HepG2 (cell line): ENCODE measurements around the gene NPNT.

Experiments
- CCAR2 ChIP-seq: fragments of 200-400 bp; formaldehyde crosslinking; optimal IDR thresholded peaks from 2 replicates; pipeline ENCODE3; 2018; ENCODE audit warnings: low read depth, mild to moderate bottlenecking, low read length, moderate library complexity
- CTCF ChIP-seq: sonication (generic); formaldehyde crosslinking; IDR thresholded peaks from 2 replicates; pipeline ENCODE4 v1.5.0; 2020; ENCODE audit warnings: mild to moderate bottlenecking, missing genetic modification reagents, moderate library complexity
- ETV5 ChIP-seq: IDR thresholded peaks from 2 replicates; pipeline ENCODE4 v1.6.1; 2018; ENCODE audit warnings: missing biosample characterization, missing genetic modification reagents, inconsistent platforms, borderline replicate concordance
- GABPA ChIP-seq, 2 experiments: IDR thresholded peaks; 2 replicates each; pipeline ENCODE4 v1.6.1; 2011 to 2016; ENCODE audit warnings: low read depth in 2 of 2, low read length in 1 of 2, missing biosample characterization in 1 of 2, missing genetic modification characterization in 1 of 2
- JUND ChIP-seq: sonication (generic); formaldehyde crosslinking; IDR thresholded peaks from 2 replicates; pipeline ENCODE4 v1.8.0; 2022; ENCODE audit warnings: mild to moderate bottlenecking, missing genetic modification reagents
- KAT7 ChIP-seq: IDR thresholded peaks from 2 replicates; pipeline ENCODE4 v1.6.1; 2018; ENCODE audit warnings: borderline replicate concordance, missing compliant biosample characterization
- MIER3 ChIP-seq: IDR thresholded peaks from 2 replicates; pipeline ENCODE4 v1.6.1; 2016; ENCODE audit warnings: missing compliant biosample characterization, borderline replicate concordance
- PRPF4 ChIP-seq: fragments of 200-400 bp; formaldehyde crosslinking; IDR thresholded peaks from 2 replicates; pipeline ENCODE4 v1.6.1; 2016; ENCODE audit warnings: low read length, low read depth; ENCODE audit not compliant: poor library complexity, severe bottlenecking
- REST ChIP-seq, 2 experiments: IDR thresholded peaks; 2 replicates each; pipeline ENCODE4 v1.6.1; 2011 to 2012; ENCODE audit warnings: low read length in 2 of 2, borderline replicate concordance in 1 of 2, low read depth in 1 of 2, mild to moderate bottlenecking in 1 of 2, moderate library complexity in 1 of 2
- ZEB1 ChIP-seq: IDR thresholded peaks from 2 replicates; pipeline ENCODE4 v1.6.1; 2012; ENCODE audit warnings: mild to moderate bottlenecking, low read depth, inconsistent platforms; ENCODE audit not compliant: insufficient replicate concordance
- ZNF75D ChIP-seq: sonication (generic); formaldehyde crosslinking; IDR thresholded peaks from 2 replicates; pipeline ENCODE4 v1.8.1; 2023; ENCODE audit warnings: missing genetic modification reagents, mild to moderate bottlenecking, borderline replicate concordance
- ZSCAN20 ChIP-seq: sonication (generic); formaldehyde crosslinking; IDR thresholded peaks from 2 replicates; pipeline ENCODE4 v1.4.0; 2020; ENCODE audit warnings: missing genetic modification reagents, mild to moderate bottlenecking, borderline replicate concordance
- ZZZ3 ChIP-seq: sonication (generic); formaldehyde crosslinking; IDR thresholded peaks from 2 replicates; pipeline ENCODE4 v1.4.0; 2020; ENCODE audit warnings: missing genetic modification reagents, mild to moderate bottlenecking, borderline replicate concordance

GRCh38 chr4:105951198-105951597 is 55.9 kb downstream of the NPNT start:
- TF ChIP-seq CCAR2 (no peak), ZNF75D (no peak), GABPA (IDR thresholded peaks at IDR 0.05; ENCODE audit: low read depth, low read length) (no peak), GABPA (CRISPR knock-in tag; IDR thresholded peaks at IDR 0.05; ENCODE audit: low read depth) (no peak), ZZZ3 (CRISPR knock-in tag) (no peak), ETV5 (CRISPR knock-in tag) (no peak), PRPF4 (no peak), JUND (no peak), KAT7 (CRISPR knock-in tag) (no peak), CTCF (CRISPR knock-in tag) (no peak), ZSCAN20 (no peak), MIER3 (CRISPR knock-in tag) (no peak), REST (IDR thresholded peaks at IDR 0.05; ENCODE audit: borderline replicate concordance in 1 of 2, low read depth in 1 of 2, low read length in 2 of 2) (no peak), ZEB1 (no peak)
